SIG-M5 treated with dmso at 0.1 percent for 504 hours (cell line): ENCODE measurements around the gene PUS7L.

Experiments used
- DNase-seq: peaks from one replicate; lab custom pipeline; 2025; ENCODE audit not compliant: unreplicated experiment; lab: John Stamatoyannopoulos, UW

PUS7L gene

GRCh38 chr12:43669373-43669772, 89.2 kb downstream of the PUS7L start:
- peak; percentile 19 for DNase-seq
